Non-pigmented ciliary epithelial cell (primary cell): Measurements from ENCODE around the gene ITGAV.
A peak's percentile ranks its signal among the peaks of the same experiment; 100 is the strongest.

Experiments
- DNase-seq: peaks from one replicate; pipeline ENCODE4 v3.0.0-alpha.2; 2010; ENCODE audit warnings: low read depth

ITGAV gene

GRCh38 chr2:186718122-186718521 lies 128.3 kb downstream of the ITGAV start:
- no peak for DNase-seq

GRCh38 chr2:186718903-186719302 lies 129.0 kb downstream of the ITGAV start:
- no peak for DNase-seq

GRCh38 chr2:186721956-186722355 lies 132.1 kb downstream of the ITGAV start:
- DNase-seq, result no peak

GRCh38 chr2:186724736-186725135 lies 134.9 kb downstream of the ITGAV start:
- DNase-seq, result no peak

- no peak for DNase-seq
These were observed 135.9 kb downstream of the ITGAV start for GRCh38 chr2:186725783-186726182.

GRCh38 chr2:186726938-186727337 lies 137.1 kb downstream of the ITGAV start:
- peak; percentile 3 for DNase-seq

- DNase-seq, result no peak
These were observed 138.8 kb downstream of the ITGAV start for GRCh38 chr2:186728631-186729030.
